HG02840 (cell line): Measurements from ENCODE around the gene RAPGEF5.
A peak's percentile ranks its signal among the peaks of the same experiment; 100 is the strongest.

Experiments
- ATAC-seq: cut with Tn5 transposase; IDR thresholded peaks from one replicate; pipeline ENCODE4 v1.9.1; 2021; ENCODE audit warnings: mild to moderate bottlenecking, moderate library complexity, moderate number of reproducible peaks; ENCODE audit not compliant: unreplicated experiment, low FRiP score

Gene RAPGEF5

GRCh38 chr7:22174574-22174953 is 182.4 kb downstream of the RAPGEF5 start:
- ATAC-seq = no peak

- peak; percentile 77 for ATAC-seq
These were observed 183.0 kb downstream of the RAPGEF5 start for GRCh38 chr7:22173685-22174573.

- ATAC-seq = no peak
These were observed 188.8 kb downstream of the RAPGEF5 start for GRCh38 chr7:22168129-22168634.

GRCh38 chr7:22167482-22167881 is 189.5 kb downstream of the RAPGEF5 start:
- ATAC-seq = no peak

- no peak for ATAC-seq
These were observed 190.0 kb downstream of the RAPGEF5 start for GRCh38 chr7:22166928-22167327.

- ATAC-seq = no peak
These were observed 197.6 kb downstream of the RAPGEF5 start for GRCh38 chr7:22159341-22159740.

- ATAC-seq = no peak
These were observed 199.4 kb downstream of the RAPGEF5 start for GRCh38 chr7:22157552-22157951.

GRCh38 chr7:22156205-22156604 is 200.7 kb downstream of the RAPGEF5 start:
- no peak for ATAC-seq

- ATAC-seq = no peak
These were observed 202.8 kb downstream of the RAPGEF5 start for GRCh38 chr7:22154143-22154529.

- no peak for ATAC-seq
These were observed 203.4 kb downstream of the RAPGEF5 start for GRCh38 chr7:22153432-22154142.

- no peak for ATAC-seq
These were observed 204.3 kb downstream of the RAPGEF5 start for GRCh38 chr7:22152690-22153089.

- ATAC-seq = no peak
These were observed 205.1 kb downstream of the RAPGEF5 start for GRCh38 chr7:22151901-22152300.

- ATAC-seq = no peak
These were observed 206.7 kb downstream of the RAPGEF5 start for GRCh38 chr7:22150221-22150620.

GRCh38 chr7:22147868-22148267 is 209.1 kb downstream of the RAPGEF5 start:
- ATAC-seq = no peak

GRCh38 chr7:22146961-22147512 is 209.9 kb downstream of the RAPGEF5 start:
- no peak for ATAC-seq

GRCh38 chr7:22144950-22145349 is 212.0 kb downstream of the RAPGEF5 start:
- no peak for ATAC-seq

GRCh38 chr7:22143491-22143890 is 213.5 kb downstream of the RAPGEF5 start:
- ATAC-seq = no peak

- no peak for ATAC-seq
These were observed 214.4 kb downstream of the RAPGEF5 start for GRCh38 chr7:22142572-22142971.

- no peak for ATAC-seq
These were observed 215.6 kb downstream of the RAPGEF5 start for GRCh38 chr7:22141355-22141754.

- no peak for ATAC-seq
These were observed 216.4 kb downstream of the RAPGEF5 start for GRCh38 chr7:22140578-22140977.

- ATAC-seq = no peak
These were observed 218.1 kb downstream of the RAPGEF5 start for GRCh38 chr7:22138886-22139285.
